Muscle layer of duodenum (tissue), 2 donors: ENCODE measurements around the gene A1BG.
"Not testable (repeated sequence)": the region's sequence is repeated elsewhere in the genome, so short reads cannot be mapped to it uniquely, and the experiment has no call there.

Experiments
- H3K27ac ChIP-seq: one replicate; pipeline ENCODE4 v1.7.0; 2013; ENCODE audit warnings: mild to moderate bottlenecking, low read length
- H3K27me3 ChIP-seq: one replicate; pipeline ENCODE4 v1.7.0; 2013; ENCODE audit warnings: low read depth, mild to moderate bottlenecking, control low read depth, low read length
- H3K36me3 ChIP-seq, 2 donors: one replicate each; pipeline ENCODE4 v1.7.0; 2013; ENCODE audit warnings: low read length in 2 of 2, control low read depth in 1 of 2, mild to moderate bottlenecking in 1 of 2; ENCODE audit not compliant: insufficient read depth in 2 of 2, control insufficient read depth in 1 of 2
- H3K4me1 ChIP-seq, 2 donors: one replicate each; pipeline ENCODE4 v1.7.0; 2013; ENCODE audit warnings: low read length in 2 of 2, mild to moderate bottlenecking in 2 of 2, control low read depth in 1 of 2, moderate library complexity in 1 of 2; ENCODE audit not compliant: insufficient read depth in 2 of 2, control insufficient read depth in 1 of 2
- H3K4me3 ChIP-seq, 2 donors: one replicate each; pipeline ENCODE4 v1.7.0; 2013; ENCODE audit warnings: low read length in 2 of 2, low read depth in 1 of 2, mild to moderate bottlenecking in 1 of 2
- H3K9me3 ChIP-seq, 2 donors: one replicate each; pipeline ENCODE4 v1.7.0; 2013; ENCODE audit warnings: low read length in 2 of 2, control low read depth in 1 of 2, mild to moderate bottlenecking in 1 of 2; ENCODE audit not compliant: control insufficient read depth in 1 of 2
- donor health status: healthy.

A1BG gene

DNA sequence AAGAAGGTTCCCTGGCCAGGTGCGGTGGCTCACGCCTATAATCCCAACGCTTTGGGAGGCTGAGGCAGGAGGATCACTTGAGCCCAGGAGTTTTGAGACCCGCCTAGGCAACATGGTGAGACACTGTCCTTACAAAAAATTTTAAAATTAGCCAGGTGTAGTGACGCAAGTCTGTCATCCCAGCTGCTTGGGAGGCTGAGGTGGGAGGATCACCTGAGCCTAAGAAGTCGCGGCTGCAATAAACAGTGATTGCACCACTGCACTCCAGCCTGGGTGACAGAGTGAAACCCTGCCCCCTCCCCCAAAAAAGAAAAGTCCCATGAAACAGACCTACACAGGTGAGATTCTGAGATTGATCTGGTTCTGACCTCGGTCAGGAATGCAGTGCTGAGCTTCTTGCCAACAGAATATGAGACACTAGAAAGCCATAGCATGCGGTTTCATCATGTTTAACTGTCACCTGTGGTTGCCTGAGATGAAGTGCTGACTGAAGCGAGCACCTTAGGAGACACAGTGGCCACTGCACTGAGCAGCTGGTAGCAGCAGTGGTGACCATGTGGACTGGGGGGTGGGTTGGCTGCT lies 2.0 kb upstream of the A1BG start:
- Histone ChIP-seq H3K36me3 (peaks cover 0 to 3% of the 10 kb centered on the region in 2 donors), H3K4me3 (no peak overlapping the region), H3K27me3 (peaks cover 14% of the 10 kb centered on the region), H3K27ac (no peak overlapping the region), H3K9me3 (no peaks in the 10 kb centered on the region), H3K4me1 (peaks cover 0 to 23% of the 10 kb centered on the region in 2 donors)

- H3K9me3 ChIP-seq, result no peaks in the 10 kb centered on the region
- no peak overlapping the region for H3K4me3 ChIP-seq
- peaks cover 0 to 30% of the 10 kb centered on the region in 2 donors for H3K4me1 ChIP-seq
- no peak overlapping the region for H3K27ac ChIP-seq
- peaks cover 14% of the 10 kb centered on the region for H3K27me3 ChIP-seq
- peaks cover 0 to 4% of the 10 kb centered on the region in 2 donors for H3K36me3 ChIP-seq
Measured at GRCh38 chr19:58354478-58355030, 1.3 kb upstream of the A1BG start.

- peaks cover 14% of the 10 kb centered on the region for H3K27me3 ChIP-seq
- H3K9me3 ChIP-seq, result no peaks in the 10 kb centered on the region
- H3K4me1 ChIP-seq, result peaks cover 0 to 30% of the 10 kb centered on the region in 2 donors
- H3K4me3 ChIP-seq, result no peak overlapping the region
- no peak overlapping the region for H3K27ac ChIP-seq
- H3K36me3 ChIP-seq, result peaks cover 0 to 4% of the 10 kb centered on the region in 2 donors
Measured at GRCh38 chr19:58353717-58354477, 605 bp upstream of the A1BG start.

DNA sequence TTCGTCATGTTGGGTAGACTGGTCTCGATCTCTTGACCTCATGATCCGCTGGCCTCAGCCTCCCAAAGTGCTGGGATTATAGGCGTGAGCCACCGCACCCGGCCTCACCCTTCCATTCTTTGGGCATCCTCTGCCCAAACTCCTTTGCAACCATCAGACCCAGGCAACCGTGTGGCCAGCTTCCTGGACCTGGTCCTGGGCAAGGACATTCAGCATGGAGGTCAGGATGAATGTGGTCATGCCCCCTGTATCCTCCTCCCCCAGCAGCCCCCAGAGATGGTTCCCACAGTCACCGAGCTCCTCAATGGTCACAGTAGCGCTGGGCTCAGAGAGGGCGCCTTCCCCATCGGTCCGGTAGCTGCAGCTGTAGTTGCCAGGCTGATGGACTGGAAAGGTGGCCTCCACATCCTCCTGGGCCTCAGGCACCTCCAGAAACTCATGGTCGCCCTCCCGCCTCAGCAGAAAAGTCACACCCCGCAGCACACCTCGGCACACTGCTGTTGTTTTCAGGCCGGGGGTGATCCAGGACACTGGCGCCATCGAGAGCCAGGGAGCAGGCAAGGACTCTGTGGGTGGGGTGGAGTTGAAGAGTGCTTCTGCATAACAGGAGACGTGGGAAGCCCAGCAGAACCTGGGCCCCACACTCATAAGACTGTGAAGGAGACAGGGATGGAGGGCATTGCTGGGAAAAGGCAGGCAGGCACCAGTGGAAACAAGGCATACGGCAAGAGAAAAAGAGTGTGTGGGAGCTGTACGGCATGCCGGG lies 1.1 kb downstream of the A1BG start:
- Histone ChIP-seq H3K9me3 (no peaks in the 10 kb centered on the region), H3K27me3 (peaks cover 15% of the 10 kb centered on the region), H3K4me3 (no peak overlapping the region), H3K4me1 (peaks cover 0 to 32% of the 10 kb centered on the region in 2 donors), H3K36me3 (peaks cover 0 to 4% of the 10 kb centered on the region in 2 donors), H3K27ac (no peak overlapping the region)

DNA sequence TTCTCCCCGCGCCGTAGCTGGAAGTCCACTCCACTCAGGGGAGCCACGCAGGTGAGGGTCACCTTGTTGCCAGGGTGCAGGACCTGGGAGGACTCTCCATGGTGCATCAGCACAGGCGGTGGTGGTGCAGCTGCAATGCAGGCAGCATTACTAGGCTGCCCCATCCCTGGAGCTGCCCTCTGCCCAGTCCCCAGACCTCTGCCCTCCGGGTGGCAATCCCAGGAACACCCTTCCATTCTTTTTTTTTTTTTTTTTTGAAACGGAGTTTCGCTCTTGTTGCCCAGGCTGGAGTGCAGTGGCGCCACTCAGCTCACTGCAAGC lies 1.8 kb downstream of the A1BG start:
- Histone ChIP-seq H3K4me3 (no peak overlapping the region), H3K36me3 (peaks cover 0 to 4% of the 10 kb centered on the region in 2 donors), H3K27ac (no peak overlapping the region), H3K4me1 (peaks cover 0 to 28% of the 10 kb centered on the region in 2 donors), H3K27me3 (peaks cover 18% of the 10 kb centered on the region), H3K9me3 (no peaks in the 10 kb centered on the region)

DNA sequence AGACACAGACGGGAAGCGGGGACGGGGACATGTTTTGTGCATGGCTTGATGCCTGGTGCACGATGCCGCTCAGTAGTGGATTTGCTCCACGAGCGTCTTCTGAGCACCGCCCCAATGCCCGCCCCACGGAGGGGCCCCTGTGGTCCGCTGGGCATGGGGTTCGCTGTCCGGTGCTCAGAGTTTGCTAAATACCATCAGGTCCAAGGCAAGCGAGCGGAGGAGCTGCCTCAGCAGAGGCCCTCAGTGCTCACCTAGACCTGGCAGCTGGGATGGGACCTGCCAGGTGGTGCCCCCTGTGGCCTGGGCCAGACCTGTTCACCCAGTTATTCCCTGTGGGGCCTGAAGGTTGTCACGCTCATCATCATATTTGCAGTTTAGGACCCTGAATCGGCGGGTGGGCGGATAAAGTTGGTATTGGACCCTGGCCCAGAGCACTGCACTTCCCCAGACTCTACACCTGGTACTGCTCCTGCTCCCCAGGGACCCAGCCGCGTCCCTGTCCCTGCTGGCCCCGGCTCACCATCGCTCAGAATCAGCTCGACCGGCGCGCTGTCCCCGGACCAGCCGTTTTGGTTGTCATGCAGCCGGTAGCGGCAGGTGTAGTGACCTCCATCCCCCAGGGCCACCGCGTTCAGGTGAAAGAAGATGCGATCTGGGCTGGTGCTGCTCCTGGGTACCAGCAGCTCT lies 2.3 kb downstream of the A1BG start:
- H3K4me1 ChIP-seq, result peaks cover 0 to 23% of the 10 kb centered on the region in 2 donors
- peaks cover 0 to 4% of the 10 kb centered on the region in 2 donors for H3K36me3 ChIP-seq
- H3K27ac ChIP-seq, result no peak overlapping the region
- peaks cover 13% of the 10 kb centered on the region for H3K27me3 ChIP-seq
- H3K9me3 ChIP-seq, result no peaks in the 10 kb centered on the region
- H3K4me3 ChIP-seq, result no peak overlapping the region

DNA sequence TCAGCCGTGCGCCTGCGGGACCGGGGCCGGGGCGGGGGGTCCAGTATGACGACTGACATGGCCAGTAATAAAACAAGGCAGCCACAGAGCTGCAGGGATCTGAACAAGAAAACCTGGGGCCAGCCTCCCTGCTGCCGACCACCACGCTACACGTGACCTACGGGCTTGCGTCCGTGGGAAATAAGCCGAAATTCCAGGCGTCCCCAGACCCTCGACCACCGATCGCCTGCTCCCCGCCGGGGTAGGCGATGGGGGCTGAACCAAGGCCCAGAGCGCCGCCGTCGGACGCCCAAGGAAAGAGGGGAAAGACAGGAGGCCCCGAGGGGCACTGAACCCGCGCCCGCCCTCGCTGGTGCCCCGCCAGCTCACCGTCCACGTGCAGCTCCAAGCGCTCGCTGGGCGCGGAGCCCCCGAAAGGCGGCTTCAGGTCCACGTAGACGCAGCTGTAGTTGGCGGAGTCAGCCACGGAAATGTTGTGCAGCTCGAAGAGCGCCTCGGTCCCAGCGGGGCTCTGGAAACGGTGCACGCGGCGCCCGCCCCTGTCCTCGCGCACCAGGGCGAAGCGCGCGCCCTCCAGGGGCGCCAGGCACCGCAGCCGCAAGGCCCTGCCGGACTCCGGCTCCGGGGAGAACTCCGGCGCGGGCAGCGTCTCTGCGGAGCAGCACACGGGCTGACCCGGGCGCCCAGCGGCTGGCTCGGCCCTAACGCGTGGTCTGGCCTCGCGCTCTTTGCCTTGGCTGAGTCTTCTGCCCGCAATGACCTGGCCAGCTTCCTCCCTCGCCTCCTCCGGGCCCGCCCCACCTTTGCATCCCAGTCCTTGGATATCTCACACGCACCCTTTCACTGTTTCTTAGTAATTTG lies 3.1 kb downstream of the A1BG start:
- Histone ChIP-seq H3K36me3 (peaks cover 0 to 4% of the 10 kb centered on the region in 2 donors), H3K27me3 (peaks cover 12% of the 10 kb centered on the region), H3K9me3 (no peaks in the 10 kb centered on the region), H3K4me1 (peaks cover 0 to 18% of the 10 kb centered on the region in 2 donors), H3K4me3 (peak overlapping the region in 1 of 2 donors; percentile 54), H3K27ac (no peak overlapping the region)

- Histone ChIP-seq H3K4me3 (peak overlapping the region in 1 of 2 donors; percentile 54), H3K27me3 (peaks cover 12% of the 10 kb centered on the region), H3K9me3 (no peaks in the 10 kb centered on the region), H3K4me1 (peaks cover 0 to 18% of the 10 kb centered on the region in 2 donors), H3K27ac (no peak overlapping the region), H3K36me3 (peaks cover 0 to 4% of the 10 kb centered on the region in 2 donors)
Measured at GRCh38 chr19:58349590-58349989, 3.7 kb downstream of the A1BG start.

DNA sequence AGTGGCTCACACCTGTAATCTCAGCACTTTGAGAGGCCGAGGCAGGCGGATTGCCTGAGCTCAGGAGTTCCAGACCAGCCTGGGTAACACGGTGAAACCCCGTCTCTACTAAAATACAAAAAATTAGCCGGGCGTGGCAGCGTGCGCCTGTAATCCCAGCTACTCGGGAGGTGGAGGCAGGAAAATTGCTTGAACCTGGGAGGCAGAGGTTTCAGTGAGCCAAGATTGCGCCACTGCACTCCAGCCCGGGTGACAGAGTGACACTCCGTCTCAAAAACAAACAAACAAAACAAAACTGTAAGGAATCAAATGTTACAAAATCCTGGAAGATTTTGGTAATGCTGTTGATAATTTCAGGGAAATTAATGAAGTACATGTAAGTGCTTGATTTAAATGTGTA lies 5.2 kb downstream of the A1BG start:
- H3K4me1 ChIP-seq, result peaks cover 0 to 18% of the 10 kb centered on the region in 2 donors
- not testable (repeated sequence) for H3K9me3 ChIP-seq, H3K27ac ChIP-seq, H3K36me3 ChIP-seq
- H3K27me3 ChIP-seq, result peaks cover 12% of the 10 kb centered on the region
- H3K4me3 ChIP-seq, result peak overlapping the region; percentile 55 to 62
